ENCODE data around the gene COPRS. TPM values are rescaled to one million over a fixed set of nuclear protein-coding genes. Genes with fewer than 3 reads are reported as not detected.

COPRS gene
- total and polyA plus RNA-seq, 2 of the 13 experiments (the other 11 are each of a cell fraction or from before 2014, with no cell fraction given), result 22.7 to 93.8 TPM

DNA sequence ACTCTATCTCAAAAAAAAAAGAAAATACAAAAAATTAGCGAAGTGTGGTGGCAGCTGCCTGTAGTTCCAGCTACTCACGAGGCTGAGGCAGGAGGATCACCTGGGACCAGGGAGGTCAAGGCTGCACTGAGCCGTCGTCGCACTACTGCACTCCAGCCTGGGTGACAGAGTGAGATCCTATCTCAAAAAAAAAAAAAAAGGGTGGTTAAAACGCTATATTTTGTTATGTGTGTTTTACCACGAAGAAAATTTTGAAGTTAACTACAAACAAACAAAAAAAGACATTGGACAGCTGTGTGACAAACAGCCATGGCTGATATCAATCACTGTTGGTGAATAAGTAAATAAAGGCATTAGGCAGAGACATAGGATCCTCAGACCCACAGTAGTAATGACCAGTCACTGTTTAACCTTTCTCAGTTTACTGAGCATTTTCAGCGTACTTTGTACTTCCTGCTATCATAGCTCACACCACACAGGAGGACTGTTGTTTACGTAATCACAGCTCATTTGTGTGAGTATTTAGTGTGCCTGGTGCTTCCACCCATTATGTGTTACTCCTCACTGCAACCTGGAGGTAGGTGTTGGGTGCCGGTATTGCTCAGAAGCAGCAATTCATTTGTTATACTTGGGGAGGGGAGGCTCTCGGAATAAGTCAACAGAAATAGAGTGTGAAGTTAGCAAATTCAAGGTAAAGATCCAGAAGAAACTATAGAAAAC, 55.4 kb downstream of the COPRS start (continued):
- TF ChIP-seq ZMYM3 (CRISPR knock-in tag; IDR thresholded peaks at IDR 0.05) (peak; percentile 87), PAXIP1 (CRISPR knock-in tag; conservative IDR thresholded peaks at IDR 0.05) (peak; percentile 99), HMG20B (CRISPR knock-in tag; conservative IDR thresholded peaks at IDR 0.05) (peak; percentile 85; the same call in 1 of the 2 replicates), SOX5 (CRISPR knock-in tag; IDR thresholded peaks at IDR 0.05; ENCODE audit: borderline replicate concordance) (peak; percentile 96), FOXO1 (CRISPR knock-in tag; IDR thresholded peaks at IDR 0.05) (peak; percentile 97), CHD4 (IDR thresholded peaks at IDR 0.05; ENCODE audit: borderline replicate concordance, low read length) (peak; percentile 51; the same call in 1 of the 2 replicates), RORA (CRISPR knock-in tag; IDR thresholded peaks at IDR 0.05) (no peak), ZBTB34 (CRISPR knock-in tag; IDR thresholded peaks at IDR 0.05) (peak; percentile 94; the same call in 1 of the 2 replicates), CBX1 (IDR thresholded peaks at IDR 0.05; ENCODE audit: low read depth) (peak; percentile 36), FOXP1 (IDR thresholded peaks at IDR 0.05) (peak; percentile 88), FOXP1 (CRISPR knock-in tag; IDR thresholded peaks at IDR 0.05) (peak; percentile 99), PRMT3 (CRISPR knock-in tag; IDR thresholded peaks at IDR 0.05; ENCODE audit: borderline replicate concordance, low read depth) (no peak), TCF7 (IDR thresholded peaks at IDR 0.05; ENCODE audit: low read depth) (peak; percentile 78), ZBED4 (CRISPR knock-in tag; IDR thresholded peaks at IDR 0.05; ENCODE audit: borderline replicate concordance) (peak; percentile 50; the same call in 1 of the 2 replicates), USF2 (IDR thresholded peaks at IDR 0.05; ENCODE audit: low read depth, low read length) (no peak), USF2 (CRISPR knock-in tag; IDR thresholded peaks at IDR 0.05; ENCODE audit: borderline replicate concordance) (no peak), SOX6 (IDR thresholded peaks at IDR 0.05) (no peak), SOX6 (CRISPR knock-in tag; IDR thresholded peaks at IDR 0.05) (peak; percentile 96)
- TF ChIP-seq, protein P1, sequence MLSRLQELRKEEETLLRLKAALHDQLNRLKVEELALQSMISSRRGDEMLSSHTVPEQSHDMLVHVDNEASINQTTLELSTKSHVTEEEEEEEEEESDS (CRISPR knock-in tag; IDR thresholded peaks at IDR 0.05; ENCODE audit: borderline replicate concordance), result 0 out of 2 replicates have a peak, but pooled peaks have one; percentile 55

All from HepG2 (cell line).